ENCODE results near the gene FGF21.

Gene FGF21

GRCh38 chr19:48749571-48750198 is 5.6 kb upstream of the FGF21 start:
- peaks cover 97% of the 10 kb centered on the region for H3K27me3 ChIP-seq

GRCh38 chr19:48750351-48750750 is 5.0 kb upstream of the FGF21 start:
- Histone ChIP-seq H3K9me3 (no peaks in the 10 kb centered on the region), H3K36me3 (no peaks in the 10 kb centered on the region), H3K4me1 (ENCODE audit: control insufficient read depth in 1 of 2, insufficient read depth in 1 of 2, low read depth in 1 of 2, low read length in 1 of 2) (no peaks in the 10 kb centered on the region), H3K4me3 (ENCODE audit: low read depth in 1 of 2, low read length in 1 of 2) (no peak overlapping the region), H3K27ac (no peak overlapping the region), H3K27me3 (peaks cover 97% of the 10 kb centered on the region)
- no peak for TF ChIP-seq CTCF (IDR thresholded peaks at IDR 0.05)

More at GRCh38 chr19:48749571-48750198, 5.6 kb upstream of the FGF21 start:
- Histone ChIP-seq H3K9me3 (no peaks in the 10 kb centered on the region), H3K4me3 (ENCODE audit: low read depth in 1 of 2, low read length in 1 of 2) (no peak overlapping the region), H3K36me3 (no peaks in the 10 kb centered on the region), H3K4me1 (ENCODE audit: control insufficient read depth in 1 of 2, insufficient read depth in 1 of 2, low read depth in 1 of 2, low read length in 1 of 2) (no peaks in the 10 kb centered on the region), H3K27ac (no peak overlapping the region)
- TF ChIP-seq CTCF (IDR thresholded peaks at IDR 0.05): no peak

- no peak for TF ChIP-seq CTCF (IDR thresholded peaks at IDR 0.05)
- H3K27me3 ChIP-seq: peaks cover 97% of the 10 kb centered on the region
- H3K4me1 ChIP-seq (ENCODE audit: control insufficient read depth in 1 of 2, insufficient read depth in 1 of 2, low read depth in 1 of 2, low read length in 1 of 2): no peaks in the 10 kb centered on the region
- H3K27ac ChIP-seq: no peak overlapping the region
- no peaks in the 10 kb centered on the region for H3K9me3 ChIP-seq
- H3K4me3 ChIP-seq (ENCODE audit: low read depth in 1 of 2, low read length in 1 of 2): no peak overlapping the region
- no peaks in the 10 kb centered on the region for H3K36me3 ChIP-seq
Measured at GRCh38 chr19:48750771-48751504, 4.4 kb upstream of the FGF21 start.

- Histone ChIP-seq H3K27me3 (peaks cover 90% of the 10 kb centered on the region), H3K4me1 (ENCODE audit: control insufficient read depth in 1 of 2, insufficient read depth in 1 of 2, low read depth in 1 of 2, low read length in 1 of 2) (no peaks in the 10 kb centered on the region), H3K9me3 (no peaks in the 10 kb centered on the region), H3K36me3 (no peaks in the 10 kb centered on the region), H3K4me3 (ENCODE audit: low read depth in 1 of 2, low read length in 1 of 2) (no peak overlapping the region), H3K27ac (no peak overlapping the region)
- TF ChIP-seq CTCF (IDR thresholded peaks at IDR 0.05): no peak
Measured at GRCh38 chr19:48751845-48752495, 3.4 kb upstream of the FGF21 start.

- TF ChIP-seq CTCF (IDR thresholded peaks at IDR 0.05): no peak
- no peaks in the 10 kb centered on the region for H3K4me1 ChIP-seq (ENCODE audit: control insufficient read depth in 1 of 2, insufficient read depth in 1 of 2, low read depth in 1 of 2, low read length in 1 of 2)
Measured at GRCh38 chr19:48752496-48753365, 2.6 kb upstream of the FGF21 start, which contains the start of gene FUT1. Gene FUT1, minus strand, starts transcription at chr19:48752641. Its CDS starts 1,360 bp downstream, at chr19:48751281.

More at GRCh38 chr19:48752496-48753365, 2.6 kb upstream of the FGF21 start, which contains the start of gene FUT1:
- Histone ChIP-seq H3K4me3 (ENCODE audit: low read depth in 1 of 2, low read length in 1 of 2) (no peak within 1 kb of the TSS), H3K27me3 (peaks cover 82% of the 10 kb centered on the region), H3K9me3 (no peaks in the 10 kb centered on the region), H3K36me3 (no peaks in the 10 kb centered on the region), H3K27ac (no peak within 1 kb of the TSS)

All from neutrophil (primary cell).